Measurements from ENCODE around the gene CRADD. TPM values are rescaled to one million over a fixed set of nuclear protein-coding genes. Genes with fewer than 3 reads are reported as not detected.

Gene CRADD
- total RNA-seq, 1 experiment from 2014 or later = 7.6 TPM

DNA sequence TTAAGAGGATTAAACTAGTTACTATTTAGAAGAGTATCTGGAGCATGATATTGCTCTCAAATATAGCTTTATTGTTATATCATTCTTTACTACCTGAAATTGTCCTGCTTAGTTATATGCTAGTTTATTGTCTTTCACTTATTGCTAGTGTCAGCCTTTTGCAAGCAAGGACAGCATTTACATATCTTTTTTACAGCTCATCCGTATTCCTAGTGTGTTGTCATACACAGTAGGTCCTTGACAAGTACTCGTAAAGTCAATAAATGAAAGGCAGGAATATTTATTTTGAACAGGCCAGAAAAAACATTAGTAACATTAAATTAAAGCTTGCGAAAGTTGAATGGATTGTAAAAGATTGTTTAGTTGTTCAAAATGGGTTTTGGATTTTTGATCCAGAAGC is 35.0 kb downstream of the CRADD start:
- no peak overlapping the region for H2AFZ ChIP-seq (ENCODE audit: low read length)
- H3K9me3 ChIP-seq (ENCODE audit: control insufficient read depth, low read depth, low read length) = no peaks in the 10 kb centered on the region
- no peak overlapping the region for H3K4me2 ChIP-seq (ENCODE audit: insufficient read depth, insufficient read length, low read length)
- H2AK5ac ChIP-seq (ENCODE audit: insufficient read length, low read length) = no peak overlapping the region
- H3T11ph ChIP-seq (ENCODE audit: low read length) = no peak overlapping the region
- H3K9ac ChIP-seq (ENCODE audit: extremely low read depth, insufficient read length, low read length) = no peak overlapping the region
- no peak overlapping the region for H3K23ac ChIP-seq (ENCODE audit: insufficient read length, low read depth, low read length)
- no peak overlapping the region for H2BK120ac ChIP-seq (ENCODE audit: low read depth, low read length, poor library complexity, severe bottlenecking)
- DNase-seq = no peak
- Mint-ChIP-seq H3K27me3 (ENCODE audit: low read depth) (no peaks in the 10 kb centered on the region), H3K4me1 (peaks cover 16 to 19% of the 10 kb centered on the region in 2 experiments), H3K4me3 (no peak overlapping the region), H3K36me3 (ENCODE audit: insufficient read depth in 1 of 3, low read depth in 3 of 3) (peaks cover 9 to 19% (median 19%) of the 10 kb centered on the region in 3 experiments), H3K9me3 (peaks cover 13 to 17% of the 10 kb centered on the region in 2 experiments), H3K27ac (no peak overlapping the region; a peak in 1 of 7 replicates)
- no peak overlapping the region for H2BK15ac ChIP-seq (ENCODE audit: low read depth, low read length)
- no peaks in the 10 kb centered on the region for H3K79me1 ChIP-seq (ENCODE audit: insufficient read depth, low read depth, low read length, poor library complexity, severe bottlenecking)
- no peaks in the 10 kb centered on the region for H4K20me1 ChIP-seq (ENCODE audit: control insufficient read depth, insufficient read depth, insufficient read length)
- H2BK20ac ChIP-seq (ENCODE audit: low read depth, low read length, poor library complexity, severe bottlenecking) = no peak overlapping the region
- no peak overlapping the region for H4K91ac ChIP-seq (ENCODE audit: insufficient read length, low read depth, low read length)
- H3K56ac ChIP-seq (ENCODE audit: insufficient read length, low read depth, low read length) = no peak overlapping the region
- H3K79me2 ChIP-seq (ENCODE audit: insufficient read depth, low read length) = no peaks in the 10 kb centered on the region
- no peak overlapping the region for H4K5ac ChIP-seq (ENCODE audit: insufficient read length, low read depth, low read length)
- H3K14ac ChIP-seq (ENCODE audit: insufficient read depth, low read length) = no peak overlapping the region
- H3K23me2 ChIP-seq (ENCODE audit: insufficient read length, low read depth, low read length, poor library complexity, severe bottlenecking) = no peaks in the 10 kb centered on the region
- no peak overlapping the region for H2BK12ac ChIP-seq (ENCODE audit: insufficient read length, low read depth, low read length)
- H3K27ac ChIP-seq (ENCODE audit: insufficient read length, low read depth, low read length) = no peak overlapping the region
- no peaks in the 10 kb centered on the region for H3K4me1 ChIP-seq (ENCODE audit: insufficient read depth, low read length)
- H2BK5ac ChIP-seq (ENCODE audit: insufficient read length, low read length) = no peak overlapping the region
- H3K4ac ChIP-seq (ENCODE audit: low read depth, low read length) = no peak overlapping the region
- no peaks in the 10 kb centered on the region for H3K27me3 ChIP-seq (ENCODE audit: insufficient read depth, low read length)
- no peak overlapping the region for H4K8ac ChIP-seq (replicated peaks; ENCODE audit: insufficient read length, low read depth, low read length)
- TF ChIP-seq, protein P1, sequence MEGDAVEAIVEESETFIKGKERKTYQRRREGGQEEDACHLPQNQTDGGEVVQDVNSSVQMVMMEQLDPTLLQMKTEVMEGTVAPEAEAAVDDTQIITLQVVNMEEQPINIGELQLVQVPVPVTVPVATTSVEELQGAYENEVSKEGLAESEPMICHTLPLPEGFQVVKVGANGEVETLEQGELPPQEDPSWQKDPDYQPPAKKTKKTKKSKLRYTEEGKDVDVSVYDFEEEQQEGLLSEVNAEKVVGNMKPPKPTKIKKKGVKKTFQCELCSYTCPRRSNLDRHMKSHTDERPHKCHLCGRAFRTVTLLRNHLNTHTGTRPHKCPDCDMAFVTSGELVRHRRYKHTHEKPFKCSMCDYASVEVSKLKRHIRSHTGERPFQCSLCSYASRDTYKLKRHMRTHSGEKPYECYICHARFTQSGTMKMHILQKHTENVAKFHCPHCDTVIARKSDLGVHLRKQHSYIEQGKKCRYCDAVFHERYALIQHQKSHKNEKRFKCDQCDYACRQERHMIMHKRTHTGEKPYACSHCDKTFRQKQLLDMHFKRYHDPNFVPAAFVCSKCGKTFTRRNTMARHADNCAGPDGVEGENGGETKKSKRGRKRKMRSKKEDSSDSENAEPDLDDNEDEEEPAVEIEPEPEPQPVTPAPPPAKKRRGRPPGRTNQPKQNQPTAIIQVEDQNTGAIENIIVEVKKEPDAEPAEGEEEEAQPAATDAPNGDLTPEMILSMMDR (conservative IDR thresholded peaks at IDR 0.05) = no peak
- H3K18ac ChIP-seq (ENCODE audit: insufficient read length, low read depth, low read length) = no peak overlapping the region
- no CpG with 5 or more reads among the region's 3 CpGs for WGBS (ENCODE audit: extremely low coverage, insufficient read length, low lambda C conversion rate)

All from H9 (cell line).